GM12865 (cell line): ENCODE data around the gene AGAP3.

ENCODE experiments used
- DNase-seq: peaks from one replicate; pipeline ENCODE4 v3.0.0; 2010; ENCODE audit warnings: low read depth
- H3K4me3 ChIP-seq: 2 replicates; pipeline ENCODE4 v1.5.1; 2011; ENCODE audit warnings: mild to moderate bottlenecking, low read depth, low read length, control low read depth
- TF ChIP-seq, protein P1 (sequence below): IDR thresholded peaks from 2 replicates; pipeline ENCODE4 v1.5.1; 2011; ENCODE audit warnings: low read length, control low read depth, low read depth, inconsistent platforms; ENCODE audit not compliant: insufficient read depth; ENCODE audit errors: missing control alignments

Gene AGAP3

DNA sequence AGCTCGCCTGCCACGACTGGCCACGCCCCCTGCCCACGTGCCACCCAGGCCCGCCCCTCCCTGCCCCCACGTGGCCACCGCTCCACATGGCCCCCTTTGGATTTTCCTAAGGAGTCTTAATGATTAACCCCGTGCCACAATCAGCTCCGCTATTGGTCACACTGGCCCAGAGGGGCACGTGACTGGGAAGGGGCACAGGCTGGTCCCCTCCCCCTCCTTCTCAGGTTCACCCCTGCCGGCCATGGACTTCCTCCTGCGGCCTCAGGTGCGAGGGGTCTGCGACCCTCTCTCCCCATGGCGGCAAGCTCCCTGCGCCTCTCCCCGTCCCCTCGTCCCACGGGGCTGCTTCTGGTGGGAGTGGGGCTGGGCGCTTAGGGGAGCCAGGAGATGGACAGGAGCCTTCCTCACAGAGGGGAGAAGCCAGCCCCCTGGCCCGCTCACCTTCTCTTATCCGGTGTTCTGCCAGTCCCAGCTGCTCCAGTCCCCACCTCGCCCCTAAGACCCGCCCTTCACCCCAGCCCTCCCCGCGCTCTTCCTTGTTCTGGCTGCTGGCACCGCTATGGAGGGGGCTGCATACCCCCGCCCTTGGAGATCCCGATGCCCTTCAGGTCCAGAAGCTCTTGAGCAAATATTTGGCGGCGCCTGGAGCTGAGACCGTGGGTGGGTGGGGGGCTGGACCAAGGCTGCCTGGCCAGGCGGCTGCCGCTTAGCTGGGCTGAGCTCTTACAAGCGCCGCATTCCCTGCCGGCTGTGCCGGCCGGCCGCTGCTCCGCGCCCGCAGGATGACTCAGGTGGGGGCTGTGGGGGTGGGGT lies 23.7 kb upstream of the AGAP3 start:
- H3K4me3 ChIP-seq: no peak overlapping the region
- no peak for DNase-seq
- TF ChIP-seq, protein P1, sequence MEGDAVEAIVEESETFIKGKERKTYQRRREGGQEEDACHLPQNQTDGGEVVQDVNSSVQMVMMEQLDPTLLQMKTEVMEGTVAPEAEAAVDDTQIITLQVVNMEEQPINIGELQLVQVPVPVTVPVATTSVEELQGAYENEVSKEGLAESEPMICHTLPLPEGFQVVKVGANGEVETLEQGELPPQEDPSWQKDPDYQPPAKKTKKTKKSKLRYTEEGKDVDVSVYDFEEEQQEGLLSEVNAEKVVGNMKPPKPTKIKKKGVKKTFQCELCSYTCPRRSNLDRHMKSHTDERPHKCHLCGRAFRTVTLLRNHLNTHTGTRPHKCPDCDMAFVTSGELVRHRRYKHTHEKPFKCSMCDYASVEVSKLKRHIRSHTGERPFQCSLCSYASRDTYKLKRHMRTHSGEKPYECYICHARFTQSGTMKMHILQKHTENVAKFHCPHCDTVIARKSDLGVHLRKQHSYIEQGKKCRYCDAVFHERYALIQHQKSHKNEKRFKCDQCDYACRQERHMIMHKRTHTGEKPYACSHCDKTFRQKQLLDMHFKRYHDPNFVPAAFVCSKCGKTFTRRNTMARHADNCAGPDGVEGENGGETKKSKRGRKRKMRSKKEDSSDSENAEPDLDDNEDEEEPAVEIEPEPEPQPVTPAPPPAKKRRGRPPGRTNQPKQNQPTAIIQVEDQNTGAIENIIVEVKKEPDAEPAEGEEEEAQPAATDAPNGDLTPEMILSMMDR: no peak

DNA sequence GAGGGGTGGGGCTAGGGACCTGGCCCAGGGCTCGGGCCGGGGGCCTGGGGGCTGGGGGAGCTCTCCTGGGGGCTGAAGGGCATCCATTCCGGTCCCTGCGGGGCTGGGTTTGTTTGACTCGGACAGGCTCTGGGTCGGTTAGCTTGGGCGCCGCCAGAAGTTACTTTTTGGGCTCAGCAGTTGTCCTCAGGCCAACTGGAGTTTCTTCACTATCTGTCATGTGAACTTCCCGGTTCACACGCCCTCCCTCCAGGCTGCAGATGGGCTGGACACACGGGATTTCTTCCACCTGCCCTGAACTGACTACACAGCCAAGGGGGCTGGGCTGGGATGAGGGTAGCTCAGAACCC lies 23.1 kb upstream of the AGAP3 start:
- no peak for DNase-seq

DNA sequence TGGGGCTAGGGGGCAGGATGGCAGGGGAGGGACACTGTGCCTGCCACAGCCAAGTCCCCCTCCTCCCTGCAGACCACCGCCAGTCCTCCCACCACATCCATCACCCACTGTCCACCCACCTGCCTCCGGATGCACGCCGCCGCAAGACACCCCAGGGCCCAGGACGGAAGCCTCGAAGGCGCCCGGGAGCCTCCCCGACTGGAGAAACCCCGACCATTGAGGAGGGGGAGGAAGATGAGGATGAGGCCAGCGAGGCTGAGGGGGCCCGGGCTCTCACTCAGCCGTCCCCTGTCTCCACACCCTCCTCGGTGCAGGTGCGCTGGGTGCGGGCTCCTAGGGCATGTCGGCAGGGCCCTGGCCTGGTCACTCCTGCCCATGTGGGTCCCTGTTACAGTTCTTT lies 21.8 kb upstream of the AGAP3 start:
- no peak for DNase-seq
- TF ChIP-seq, protein P1: no peak
- H3K4me3 ChIP-seq: no peak overlapping the region

More for the DNA sequence above, 23.1 kb upstream of the AGAP3 start:
- no peak overlapping the region for H3K4me3 ChIP-seq
- TF ChIP-seq, protein P1: no peak

DNA sequence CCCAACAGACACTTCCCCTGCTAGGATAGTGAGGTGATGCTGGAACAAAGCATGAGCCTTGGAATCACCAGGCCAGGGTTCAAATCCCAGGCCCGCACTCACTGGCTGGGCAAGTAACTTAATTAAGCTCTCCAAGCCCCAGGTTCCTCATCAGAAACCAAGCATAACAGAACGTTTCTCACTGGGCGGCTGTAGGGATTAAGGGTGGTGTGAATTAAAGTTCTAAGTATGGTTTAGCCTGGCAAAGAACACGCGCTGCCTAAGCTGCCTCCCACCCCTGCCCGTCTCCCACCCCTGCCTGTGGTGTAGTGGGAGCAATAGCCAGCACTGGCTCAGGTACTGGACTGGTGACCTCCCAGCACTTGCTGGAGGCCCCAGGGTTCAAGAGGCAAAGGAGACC lies 21.3 kb upstream of the AGAP3 start:
- no peak for DNase-seq
- no peak overlapping the region for H3K4me3 ChIP-seq
- TF ChIP-seq, protein P1: no peak

DNA sequence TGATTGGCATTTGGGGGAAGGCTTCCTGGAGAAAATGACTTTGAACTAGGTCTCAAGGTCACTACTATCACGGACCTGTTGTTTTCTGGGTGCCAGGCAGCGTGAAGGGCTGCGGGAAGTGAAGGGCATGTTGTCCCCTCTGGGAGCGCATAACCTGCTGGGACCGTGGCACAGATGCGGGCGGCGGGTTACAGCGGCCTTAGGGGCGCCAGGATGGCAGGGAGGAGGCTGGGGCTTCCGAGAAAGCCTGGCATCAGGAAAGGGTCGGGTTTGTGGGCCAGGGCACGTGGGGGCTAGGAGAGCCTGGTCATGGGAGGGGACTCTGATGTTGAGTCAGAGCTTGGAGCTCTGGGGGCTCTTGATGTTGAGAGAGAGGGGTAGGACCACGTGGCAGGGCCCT lies 20.8 kb upstream of the AGAP3 start:
- DNase-seq: no peak
- TF ChIP-seq, protein P1: no peak
- no peak overlapping the region for H3K4me3 ChIP-seq

DNA sequence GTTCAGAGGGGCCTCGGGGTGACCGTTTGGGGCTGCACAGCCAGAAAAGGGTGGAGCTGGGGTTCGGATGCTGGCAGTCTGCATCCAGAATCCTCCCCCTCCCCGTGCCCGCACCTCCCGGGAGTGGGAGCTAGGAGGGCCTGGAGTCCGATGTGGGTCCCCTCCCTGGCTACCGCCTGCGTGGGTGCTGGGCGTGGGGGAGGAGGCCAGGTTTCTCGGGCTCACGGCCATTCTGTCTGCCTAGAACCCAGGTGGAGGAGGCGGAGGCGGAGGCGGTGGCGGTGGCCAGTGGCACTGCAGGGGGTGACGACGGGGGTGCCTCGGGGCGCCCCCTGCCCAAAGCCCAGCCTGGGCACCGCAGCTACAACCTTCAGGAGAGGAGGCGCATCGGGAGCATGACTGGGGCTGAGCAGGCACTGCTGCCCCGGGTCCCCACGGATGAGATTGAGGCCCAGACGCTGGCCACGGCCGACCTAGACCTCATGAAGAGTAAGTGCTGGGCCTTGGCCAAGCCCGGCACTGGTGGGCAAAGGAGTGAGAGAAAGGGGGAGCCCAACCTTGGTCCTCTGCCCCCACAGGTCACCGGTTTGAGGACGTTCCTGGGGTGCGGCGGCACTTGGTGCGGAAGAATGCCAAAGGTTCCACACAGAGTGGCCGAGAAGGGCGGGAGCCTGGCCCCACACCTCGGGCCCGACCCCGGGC lies 19.9 kb upstream of the AGAP3 start:
- TF ChIP-seq, protein P1: no peak
- H3K4me3 ChIP-seq: no peak overlapping the region
- no peak for DNase-seq
